Uterus (tissue), 4 donors: Measurements from ENCODE around the gene NFATC1. TPM values are rescaled to one million over a fixed set of nuclear protein-coding genes. Genes with fewer than 3 reads are reported as not detected.

Experiments used
- DNase-seq, 2 donors: peaks; one replicate each; pipeline ENCODE4 v3.0.0-alpha.2; 2019 to 2020
- H3K27ac ChIP-seq, 2 donors: fragments of 200-600 bp; sonication (generic); 1 replicate in 1 of 2; 2 replicates in 1 of 2; pipeline ENCODE4 v1.5.1; 2016 to 2018
- H3K27me3 ChIP-seq, 2 donors: fragments of 200-600 bp; sonication (generic); one replicate each; pipeline ENCODE4 v1.5.1; 2018 to 2019; ENCODE audit warnings: control low read depth in 1 of 2
- H3K36me3 ChIP-seq, 2 donors: fragments of 200-600 bp; sonication (generic); one replicate each; pipeline ENCODE4 v1.5.1; 2019; ENCODE audit warnings: control low read depth in 1 of 2
- H3K4me1 ChIP-seq, 2 donors: fragments of 200-600 bp; sonication (generic); one replicate each; pipeline ENCODE4 v1.5.1; 2018 to 2019; ENCODE audit warnings: control low read depth in 1 of 2
- H3K4me3 ChIP-seq, 2 donors: fragments of 200-600 bp; sonication (generic); 1 replicate in 1 of 2; 2 replicates in 1 of 2; pipeline ENCODE4 v1.5.1; 2018 to 2019; ENCODE audit warnings: mild to moderate bottlenecking in 1 of 2
- H3K9me3 ChIP-seq, 2 donors: fragments of 200-600 bp; sonication (generic); one replicate each; pipeline ENCODE4 v1.5.1; 2019; ENCODE audit warnings: control low read depth in 1 of 2
- POLR2A ChIP-seq, 2 donors: fragments of 450-650 bp; IDR thresholded peaks; one replicate each; pipeline ENCODE4 v1.6.1; 2016; ENCODE audit warnings: antibody characterized with exemption in 2 of 2, mild to moderate bottlenecking in 1 of 2, moderate library complexity in 1 of 2
- intact Hi-C: fragments of 100-400 bp; cut with DNase I; formaldehyde crosslinking; loops from one replicate; pipeline ENCODE4 v1.15.1; 2023; ENCODE audit warnings: low total_unique reads
- total RNA-seq, 4 donors: library from RNA; depleted of rRNA in 3 of 4; stranded (reverse); fragments of >200 nt in 3 of 4; gene quantifications; one replicate each; pipeline versions ENCODE4 v1.1.0 to v1.2.4, GENCODE V29; 2014 to 2023
- TF ChIP-seq, protein P1 (sequence below), 4 experiments: fragments of 200-600 bp in 2 of 4; fragments of 450-650 bp in 2 of 4; sonication (generic) in 2 of 4; IDR thresholded peaks; one replicate each; pipeline ENCODE4 v1.5.1; 2016 to 2019; ENCODE audit warnings: antibody characterized with exemption in 4 of 4, mild to moderate bottlenecking in 2 of 4, moderate library complexity in 1 of 4
- donor health status: DM: yes; HTN: yes; CAD: no.

NFATC1 gene
- total RNA-seq, 4 donors from 2014 or later: 9.2 to 25.1 (median 14.6) TPM

- H3K4me1 ChIP-seq: peaks cover 0 to 3% of the 10 kb centered on the region in 2 donors
- no peak for DNase-seq
- no peak overlapping the region for H3K4me3 ChIP-seq
- H3K27ac ChIP-seq: no peak overlapping the region
- intact Hi-C loops: loop anchor here (5.0 kb wide), 1 partner anchor 60 kb away; the partner anchor contains the start of gene NFATC1
- TF ChIP-seq, protein P1, sequence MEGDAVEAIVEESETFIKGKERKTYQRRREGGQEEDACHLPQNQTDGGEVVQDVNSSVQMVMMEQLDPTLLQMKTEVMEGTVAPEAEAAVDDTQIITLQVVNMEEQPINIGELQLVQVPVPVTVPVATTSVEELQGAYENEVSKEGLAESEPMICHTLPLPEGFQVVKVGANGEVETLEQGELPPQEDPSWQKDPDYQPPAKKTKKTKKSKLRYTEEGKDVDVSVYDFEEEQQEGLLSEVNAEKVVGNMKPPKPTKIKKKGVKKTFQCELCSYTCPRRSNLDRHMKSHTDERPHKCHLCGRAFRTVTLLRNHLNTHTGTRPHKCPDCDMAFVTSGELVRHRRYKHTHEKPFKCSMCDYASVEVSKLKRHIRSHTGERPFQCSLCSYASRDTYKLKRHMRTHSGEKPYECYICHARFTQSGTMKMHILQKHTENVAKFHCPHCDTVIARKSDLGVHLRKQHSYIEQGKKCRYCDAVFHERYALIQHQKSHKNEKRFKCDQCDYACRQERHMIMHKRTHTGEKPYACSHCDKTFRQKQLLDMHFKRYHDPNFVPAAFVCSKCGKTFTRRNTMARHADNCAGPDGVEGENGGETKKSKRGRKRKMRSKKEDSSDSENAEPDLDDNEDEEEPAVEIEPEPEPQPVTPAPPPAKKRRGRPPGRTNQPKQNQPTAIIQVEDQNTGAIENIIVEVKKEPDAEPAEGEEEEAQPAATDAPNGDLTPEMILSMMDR (IDR thresholded peaks at IDR 0.05): no peak
- no peak for TF ChIP-seq POLR2A (IDR thresholded peaks at IDR 0.05)
- no peaks in the 10 kb centered on the region for H3K27me3 ChIP-seq
- H3K9me3 ChIP-seq: no peaks in the 10 kb centered on the region
- H3K36me3 ChIP-seq: no peaks in the 10 kb centered on the region
Observed at GRCh38 chr18:79457239-79457638, 61.5 kb downstream of the NFATC1 start.

DNA sequence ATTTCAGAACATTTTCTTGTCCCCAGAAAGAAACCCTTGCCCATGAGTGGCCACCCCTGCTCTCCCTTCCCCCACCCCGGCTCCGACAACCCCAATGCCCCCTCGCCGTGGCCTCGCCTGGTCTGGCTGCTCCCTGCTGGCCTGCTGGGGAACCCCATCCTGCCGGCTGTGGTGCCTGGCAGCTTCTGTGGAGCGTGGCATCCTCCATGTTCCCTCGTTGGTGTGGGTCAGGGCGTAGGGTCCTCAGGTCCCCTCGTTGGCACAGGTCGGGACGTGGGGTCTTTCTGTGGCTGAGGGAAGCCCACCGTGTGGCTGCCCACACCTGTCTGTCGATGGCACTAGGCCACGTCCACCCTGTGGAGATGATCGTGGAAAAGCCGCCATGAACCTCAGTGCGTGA is 61.9 kb downstream of the NFATC1 start:
- H3K27ac ChIP-seq: peak overlapping the region; percentile 60 to 76
- TF ChIP-seq POLR2A (IDR thresholded peaks at IDR 0.05): no peak
- TF ChIP-seq, protein P1 (IDR thresholded peaks at IDR 0.05): no peak
- H3K36me3 ChIP-seq: no peaks in the 10 kb centered on the region
- no peak for DNase-seq
- no peaks in the 10 kb centered on the region for H3K27me3 ChIP-seq
- H3K4me3 ChIP-seq: no peak overlapping the region
- H3K9me3 ChIP-seq: no peaks in the 10 kb centered on the region
- intact Hi-C loops: loop anchor here (5.0 kb wide), 1 partner anchor 60 kb away; the partner anchor contains the start of gene NFATC1
- H3K4me1 ChIP-seq: peaks cover 0 to 3% of the 10 kb centered on the region in 2 donors

- Histone ChIP-seq H3K27me3 (no peaks in the 10 kb centered on the region), H3K9me3 (no peaks in the 10 kb centered on the region), H3K27ac (peak overlapping the region; percentile 60 to 76), H3K4me1 (peaks cover 0 to 3% of the 10 kb centered on the region in 2 donors), H3K36me3 (no peaks in the 10 kb centered on the region), H3K4me3 (peak overlapping the region in 1 of 2 donors; percentile 10)
- peak; percentile 82 to 84 for DNase-seq
- intact Hi-C loops: loop anchor here (5.0 kb wide), 1 partner anchor 61 kb away; the partner anchor contains the start of gene NFATC1
- TF ChIP-seq POLR2A (IDR thresholded peaks at IDR 0.05): no peak
- TF ChIP-seq, protein P1 (IDR thresholded peaks at IDR 0.05): no peak
Observed at GRCh38 chr18:79458131-79458838, 62.6 kb downstream of the NFATC1 start.

DNA sequence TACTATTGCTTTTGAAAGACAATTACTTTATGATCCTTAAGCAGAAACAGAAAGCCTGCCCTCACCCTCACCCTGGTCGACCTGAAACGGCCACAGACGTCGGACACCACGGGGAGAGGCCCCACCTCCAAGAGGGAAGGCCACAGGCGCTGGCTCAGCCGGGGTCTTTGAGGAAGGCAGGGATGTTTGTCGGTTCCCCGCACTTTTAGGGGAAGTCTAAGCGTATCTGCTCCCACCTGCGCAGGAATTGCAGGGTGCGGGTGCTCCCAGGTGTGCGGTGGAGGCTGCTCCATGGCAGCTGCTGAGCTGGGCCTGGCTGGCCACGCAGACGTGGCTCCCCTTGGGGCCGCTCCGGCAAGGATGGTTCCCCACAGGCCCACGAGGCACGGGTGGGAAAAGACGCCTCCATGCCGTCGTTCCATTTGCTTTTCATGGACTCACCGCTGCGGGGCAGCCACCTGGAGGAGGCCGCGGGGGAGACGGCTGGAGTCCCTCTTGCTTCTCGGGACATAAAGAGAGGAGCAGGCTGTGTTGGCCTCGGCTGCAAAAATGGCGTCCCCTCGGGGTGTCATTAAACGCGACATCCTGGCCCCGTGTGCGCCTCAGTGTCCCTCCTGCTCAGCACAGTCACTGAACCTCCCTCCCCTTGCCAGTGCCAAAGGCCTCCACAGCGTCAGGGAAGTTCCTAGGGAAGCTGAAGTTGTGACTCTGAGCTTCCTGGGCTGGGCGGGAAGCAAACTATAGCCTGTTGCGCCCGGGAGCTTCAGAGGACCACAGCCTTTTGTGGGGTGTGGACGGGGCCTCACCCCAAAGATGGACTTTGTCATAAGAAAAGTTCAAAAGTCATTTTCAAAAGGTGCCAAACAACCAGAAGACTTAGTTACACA is 63.4 kb downstream of the NFATC1 start:
- TF ChIP-seq, protein P1 (IDR thresholded peaks at IDR 0.05): no peak
- no peak for TF ChIP-seq POLR2A (IDR thresholded peaks at IDR 0.05)
- Histone ChIP-seq H3K27me3 (no peaks in the 10 kb centered on the region), H3K9me3 (no peaks in the 10 kb centered on the region), H3K36me3 (no peaks in the 10 kb centered on the region), H3K27ac (peak overlapping the region; percentile 60 to 76), H3K4me1 (peaks cover 0 to 3% of the 10 kb centered on the region in 2 donors), H3K4me3 (peak overlapping the region in 1 of 2 donors; percentile 10)
- intact Hi-C loops: loop anchor here (5.0 kb wide), 1 partner anchor 62 kb away; the partner anchor contains the start of gene NFATC1
- DNase-seq: no peak
